GM12891 (cell line): Measurements from ENCODE around the gene NPAS2.

Experiments used
- POLR2A ChIP-seq: IDR thresholded peaks from 2 replicates; pipeline ENCODE4 v1.6.1; 2011; ENCODE audit warnings: low read depth, low read length, control low read depth
- TAF1 ChIP-seq: IDR thresholded peaks from 2 replicates; pipeline ENCODE4 v1.6.1; 2011; ENCODE audit warnings: low read depth, low read length, control low read depth

- TF ChIP-seq TAF1 = no peak
- TF ChIP-seq POLR2A = no peak
These were observed 33.3 kb downstream of the NPAS2 start for GRCh38 chr2:100852999-100853908.
